Measurements from ENCODE around the gene HYPK.
"Not testable (repeated sequence)": the region's sequence is repeated elsewhere in the genome, so short reads cannot be mapped to it uniquely, and the experiment has no call there.

Gene HYPK

DNA sequence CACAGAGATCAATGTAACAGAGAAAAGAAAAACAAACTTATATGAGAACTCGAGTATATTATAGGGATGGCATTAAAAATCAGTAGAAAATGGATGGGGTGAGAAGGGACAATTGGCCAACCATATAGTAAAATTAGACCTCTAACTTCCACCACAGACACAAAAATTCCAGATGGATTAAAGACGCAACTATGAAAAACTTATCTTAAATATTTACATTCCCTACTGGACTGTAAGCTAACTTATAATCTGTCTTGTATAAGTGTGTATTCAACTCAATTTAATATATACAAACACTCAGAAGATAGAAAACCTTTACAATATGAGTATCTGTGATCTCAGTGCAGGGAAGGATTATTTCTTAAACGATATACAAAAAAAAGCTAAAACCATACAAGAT lies 21.1 kb downstream of the HYPK start:
- TF ChIP-seq, protein P1, sequence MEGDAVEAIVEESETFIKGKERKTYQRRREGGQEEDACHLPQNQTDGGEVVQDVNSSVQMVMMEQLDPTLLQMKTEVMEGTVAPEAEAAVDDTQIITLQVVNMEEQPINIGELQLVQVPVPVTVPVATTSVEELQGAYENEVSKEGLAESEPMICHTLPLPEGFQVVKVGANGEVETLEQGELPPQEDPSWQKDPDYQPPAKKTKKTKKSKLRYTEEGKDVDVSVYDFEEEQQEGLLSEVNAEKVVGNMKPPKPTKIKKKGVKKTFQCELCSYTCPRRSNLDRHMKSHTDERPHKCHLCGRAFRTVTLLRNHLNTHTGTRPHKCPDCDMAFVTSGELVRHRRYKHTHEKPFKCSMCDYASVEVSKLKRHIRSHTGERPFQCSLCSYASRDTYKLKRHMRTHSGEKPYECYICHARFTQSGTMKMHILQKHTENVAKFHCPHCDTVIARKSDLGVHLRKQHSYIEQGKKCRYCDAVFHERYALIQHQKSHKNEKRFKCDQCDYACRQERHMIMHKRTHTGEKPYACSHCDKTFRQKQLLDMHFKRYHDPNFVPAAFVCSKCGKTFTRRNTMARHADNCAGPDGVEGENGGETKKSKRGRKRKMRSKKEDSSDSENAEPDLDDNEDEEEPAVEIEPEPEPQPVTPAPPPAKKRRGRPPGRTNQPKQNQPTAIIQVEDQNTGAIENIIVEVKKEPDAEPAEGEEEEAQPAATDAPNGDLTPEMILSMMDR (IDR thresholded peaks at IDR 0.05; ENCODE audit: low read depth, low read length), result no peak
- no peak for DNase-seq (ENCODE audit: extremely low read depth, low read depth)

DNA sequence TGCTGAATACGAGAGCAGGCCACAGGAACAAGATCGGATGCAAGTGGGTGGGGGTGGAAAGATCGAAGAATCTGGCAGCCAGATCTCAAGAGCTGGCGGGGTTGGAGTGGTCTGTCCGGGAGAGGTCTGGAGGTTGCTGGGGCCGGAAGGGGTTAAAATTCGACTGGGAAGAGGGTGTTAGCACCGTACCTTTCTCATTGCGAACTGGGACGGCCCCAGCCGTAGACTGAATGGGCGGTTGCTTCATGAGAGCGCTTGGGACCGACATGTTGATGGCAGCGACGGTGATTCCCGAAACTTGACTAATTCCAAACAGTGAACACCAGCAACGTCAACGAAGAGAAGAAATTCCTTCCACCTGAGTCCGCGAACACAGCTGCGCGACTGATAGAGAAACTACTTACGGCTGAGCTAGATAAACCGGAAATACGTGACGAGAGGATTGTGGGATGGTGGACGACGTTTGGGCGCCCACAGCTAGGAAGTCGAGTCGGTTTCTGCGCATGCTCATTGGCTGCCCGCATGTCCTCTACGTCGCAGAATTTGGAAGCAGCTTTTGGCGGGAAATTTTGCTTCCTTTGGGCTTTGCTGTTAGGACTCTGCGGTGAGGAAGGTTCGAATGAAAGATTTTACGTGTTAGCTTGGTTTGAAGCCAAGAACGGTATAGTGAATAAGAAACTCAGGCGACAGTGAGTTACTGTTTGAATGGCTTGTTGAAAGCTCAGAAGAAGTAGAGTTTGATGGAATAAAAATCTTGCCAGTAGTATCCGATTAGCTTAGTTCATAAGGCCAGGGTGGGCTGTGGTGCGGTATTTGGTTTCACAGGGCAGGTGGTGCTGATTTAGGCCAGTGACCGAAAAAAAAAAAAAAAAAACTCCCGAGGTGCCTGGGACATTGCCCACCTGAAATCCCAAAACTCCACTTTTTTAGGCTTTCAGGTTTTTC lies 24.2 kb downstream of the HYPK start, which contains the start of gene MFAP1:
TSS of gene MFAP1 (minus strand) at position 389 of the 945 bp plus-strand sequence. CDS start at position 268, 121 bp downstream.
- TF ChIP-seq, protein P1 (IDR thresholded peaks at IDR 0.05; ENCODE audit: low read depth, low read length), result no peak
- DNase-seq (ENCODE audit: extremely low read depth, low read depth), result peak; percentile 94

DNA sequence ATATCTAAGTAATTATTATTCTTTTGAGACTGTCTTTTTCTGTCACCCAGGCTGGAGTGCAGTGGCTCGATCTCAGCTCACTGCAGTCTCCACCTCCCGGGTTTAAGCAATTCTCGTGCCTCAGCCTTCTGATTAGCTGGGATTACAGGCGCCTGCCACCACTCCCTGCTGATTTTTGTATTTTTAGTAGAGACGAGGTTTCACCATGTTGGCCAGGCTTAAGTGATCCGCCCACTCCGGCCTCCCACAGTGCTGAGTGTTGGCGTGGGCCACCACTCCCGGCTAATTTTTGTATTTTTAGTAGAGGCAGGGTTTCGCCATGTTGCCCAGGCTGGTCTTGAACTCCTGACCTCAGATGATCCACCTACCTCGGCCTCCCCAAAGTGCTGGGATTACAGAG lies 24.9 kb downstream of the HYPK start:
- DNase-seq (ENCODE audit: extremely low read depth, low read depth), result not testable (repeated sequence)

DNA sequence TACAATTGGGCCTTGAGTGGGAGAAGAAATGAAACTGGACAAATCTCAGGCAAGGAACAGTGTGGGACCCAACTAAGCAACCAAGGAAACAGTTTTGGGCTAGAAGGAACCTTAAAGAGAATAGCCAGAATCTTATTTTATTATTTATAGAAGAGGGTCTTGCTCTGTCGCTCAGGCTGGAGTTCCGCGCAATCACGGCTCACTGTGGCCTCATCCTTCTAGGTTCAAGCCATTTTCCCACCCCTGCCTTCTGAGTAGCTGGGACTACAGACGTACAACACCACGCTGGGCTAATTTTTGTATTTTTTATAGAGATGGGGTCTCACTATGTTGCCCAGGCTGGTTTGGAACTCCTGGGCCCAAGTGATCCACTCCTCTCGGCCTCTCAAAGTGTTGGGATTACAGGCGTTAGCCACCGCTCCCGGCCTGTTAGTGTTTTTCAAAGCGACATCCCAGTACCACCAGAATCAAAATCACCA lies 25.7 kb downstream of the HYPK start:
- TF ChIP-seq, protein P1 (IDR thresholded peaks at IDR 0.05; ENCODE audit: low read depth, low read length), result no peak
- DNase-seq (ENCODE audit: extremely low read depth, low read depth), result no peak

DNA sequence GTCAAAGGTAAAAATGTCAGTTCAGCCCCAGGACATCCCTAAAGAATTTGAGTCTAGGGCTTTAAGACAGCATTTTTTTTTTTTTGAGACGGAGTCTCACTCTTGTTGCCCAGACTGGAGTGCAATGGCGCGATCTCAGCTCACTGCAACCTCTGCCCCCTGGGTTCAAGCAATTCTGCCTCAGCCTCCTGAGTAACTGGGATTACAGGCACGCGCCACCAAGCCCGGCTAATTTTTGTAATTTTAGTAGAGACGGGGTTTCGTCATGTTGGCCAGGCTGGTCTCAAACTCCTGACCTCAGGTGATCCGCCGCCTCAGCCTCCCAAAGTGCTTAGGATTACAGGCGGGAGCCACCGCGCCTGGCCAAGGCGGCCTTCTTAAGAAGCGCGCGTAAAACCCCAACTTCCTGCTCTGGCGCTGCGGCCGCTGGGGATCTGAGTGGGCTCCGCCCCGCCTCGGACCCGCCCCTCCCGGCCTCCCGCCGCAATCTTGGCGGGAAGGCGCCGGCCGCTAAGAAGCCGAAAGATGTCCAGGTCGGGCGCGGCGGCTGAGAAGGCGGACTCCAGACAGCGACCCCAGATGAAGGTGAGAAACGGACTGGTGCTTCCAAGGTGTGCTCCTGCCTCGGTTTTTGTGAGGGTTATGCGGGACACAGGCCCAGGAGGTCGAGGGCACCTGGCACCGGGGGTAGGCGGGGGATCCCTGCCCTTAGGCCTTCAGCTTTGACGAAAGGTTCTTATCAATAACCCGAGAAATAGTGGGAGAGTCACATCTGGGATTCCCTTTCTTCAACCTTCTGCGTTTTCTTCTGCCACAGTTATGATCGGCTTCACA lies 26.3 kb downstream of the HYPK start, which contains the start of gene WDR76:
TSS of gene WDR76 (plus strand) at position 495 of the 834 bp plus-strand sequence. CDS start at position 526, 31 bp downstream.
- TF ChIP-seq, protein P1 (IDR thresholded peaks at IDR 0.05; ENCODE audit: low read depth, low read length), result no peak
- DNase-seq (ENCODE audit: extremely low read depth, low read depth), result peak; percentile 52

DNA sequence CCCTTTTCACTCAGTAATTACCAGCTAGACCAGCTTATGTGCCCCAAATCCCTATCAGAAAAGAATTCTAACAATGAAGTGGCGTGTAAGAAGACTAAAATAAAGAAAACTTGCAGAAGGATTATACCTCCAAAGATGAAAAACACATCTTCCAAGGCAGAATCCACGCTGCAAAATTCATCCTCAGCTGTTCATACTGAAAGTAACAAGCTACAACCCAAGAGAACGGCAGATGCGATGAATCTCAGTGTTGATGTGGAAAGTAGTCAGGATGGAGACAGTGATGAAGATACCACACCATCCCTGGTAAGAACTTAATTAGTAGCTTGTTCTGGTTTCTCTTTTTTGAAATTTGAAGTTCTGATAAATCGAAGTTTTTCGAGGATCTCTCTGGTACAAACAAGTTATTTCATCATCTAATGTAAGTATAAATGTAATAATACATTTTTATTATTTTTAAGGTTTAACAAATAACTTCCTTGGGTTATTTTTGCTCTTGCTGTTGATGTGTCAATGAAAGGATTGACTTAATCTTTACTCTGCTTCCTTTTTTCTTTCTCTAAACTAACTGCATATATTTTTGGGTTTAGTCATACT lies 27.8 kb downstream of the HYPK start:
- no peak for DNase-seq (ENCODE audit: extremely low read depth, low read depth)
- TF ChIP-seq, protein P1 (IDR thresholded peaks at IDR 0.05; ENCODE audit: low read depth, low read length), result no peak

DNA sequence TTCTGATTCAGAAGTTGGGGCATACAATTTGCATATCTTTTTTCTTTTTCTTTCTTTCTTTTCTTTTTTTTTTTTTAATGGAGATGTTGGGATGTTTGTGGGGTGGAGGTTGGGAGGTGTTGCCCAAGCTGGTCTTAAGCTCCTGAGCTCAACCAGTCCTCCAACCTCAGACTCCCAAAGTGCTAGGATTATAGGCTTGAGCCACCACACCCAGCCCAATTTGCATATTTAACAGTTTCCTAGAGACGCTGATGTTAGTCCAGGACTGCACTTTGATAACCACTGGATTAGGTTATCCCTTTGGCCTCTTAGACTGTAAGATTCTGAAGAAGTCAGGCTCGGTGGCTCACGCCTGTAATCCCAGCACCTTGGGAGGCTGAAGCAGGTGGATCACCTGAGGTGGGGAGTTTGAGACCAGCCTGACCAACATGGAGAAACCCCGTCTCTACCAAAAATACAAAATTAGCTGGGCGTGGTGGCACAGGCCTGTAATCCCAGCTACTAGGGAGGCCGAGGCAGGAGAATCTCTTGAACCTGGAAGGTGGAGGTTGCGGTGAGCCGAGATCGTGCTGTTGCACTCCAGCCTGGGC lies 29.6 kb downstream of the HYPK start:
- DNase-seq (ENCODE audit: extremely low read depth, low read depth), result not testable (repeated sequence)

DNA sequence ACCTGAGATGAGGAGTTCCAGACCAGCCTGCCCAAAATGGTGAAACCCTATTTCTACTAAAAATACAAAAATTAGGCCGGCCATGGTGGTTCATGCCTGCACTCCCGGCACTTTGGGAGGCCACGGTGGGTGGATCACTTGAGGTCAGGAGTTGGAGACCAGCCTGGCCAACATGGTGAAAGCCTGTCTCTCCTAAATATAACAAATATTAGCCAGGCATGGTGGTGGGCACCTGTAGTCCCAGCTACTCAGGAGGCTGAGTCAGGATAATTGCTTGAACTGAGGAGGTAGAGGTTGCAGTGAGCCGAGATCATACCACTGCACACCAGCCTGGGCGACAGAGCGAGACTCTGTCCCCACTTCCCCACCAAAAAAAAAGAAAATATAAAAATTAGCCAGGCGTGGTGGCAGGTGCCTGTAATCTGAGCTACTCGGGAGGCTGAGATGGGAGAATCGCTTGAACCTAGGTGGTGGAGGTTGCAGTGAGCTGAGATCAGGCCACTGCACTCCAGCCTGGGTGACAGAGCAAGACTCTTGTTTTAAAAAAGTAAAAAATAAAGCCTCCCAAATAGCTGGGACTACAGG lies 30.4 kb downstream of the HYPK start:
- not testable (repeated sequence) for DNase-seq (ENCODE audit: extremely low read depth, low read depth)

DNA sequence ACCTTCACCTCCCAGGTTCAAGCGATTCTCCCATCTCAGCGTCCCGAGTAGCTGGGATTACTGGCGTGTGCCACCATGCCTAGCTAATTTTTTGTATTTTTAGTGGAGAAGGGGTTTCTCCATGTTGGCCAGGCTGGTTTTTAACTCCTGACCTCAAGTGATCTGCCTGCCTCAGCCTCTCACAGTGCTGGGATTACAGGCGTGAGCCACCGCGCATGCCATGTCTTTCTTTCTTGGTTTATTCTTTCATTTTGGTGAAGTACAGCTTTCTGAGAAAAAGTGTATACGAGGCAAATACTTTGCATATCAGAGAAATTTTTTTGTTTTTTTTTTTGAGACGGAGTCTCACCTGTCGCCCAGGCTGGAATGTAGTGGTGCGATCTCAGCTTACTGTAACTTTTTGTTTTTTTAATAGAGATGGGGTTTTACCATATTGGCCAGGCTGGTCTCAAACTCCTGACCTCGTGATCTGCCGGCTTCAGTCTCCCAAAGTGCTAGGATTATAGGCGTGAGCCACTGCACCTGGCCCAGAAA lies 31.2 kb downstream of the HYPK start:
- not testable (repeated sequence) for DNase-seq (ENCODE audit: extremely low read depth, low read depth)

DNA sequence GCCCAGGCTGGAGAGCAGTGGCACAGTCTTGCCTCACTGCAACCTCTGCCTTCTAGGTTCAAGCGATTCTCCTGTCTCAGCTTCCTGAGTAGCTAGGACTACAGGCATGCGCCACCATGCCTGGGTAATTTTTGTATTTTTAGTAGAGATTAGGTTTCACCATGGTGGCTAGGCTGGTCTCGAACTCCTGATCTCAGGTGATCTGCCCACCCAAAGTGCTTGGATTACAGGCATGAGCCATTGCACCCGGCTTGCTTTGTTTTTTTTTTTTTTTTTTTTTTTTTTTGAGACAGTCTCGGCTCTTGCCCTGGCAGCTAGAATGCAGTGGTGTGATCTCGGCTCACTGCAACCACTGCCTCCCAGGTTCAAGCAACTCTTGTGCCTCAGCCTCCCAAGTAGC lies 32.1 kb downstream of the HYPK start:
- DNase-seq (ENCODE audit: extremely low read depth, low read depth), result not testable (repeated sequence)

All from AG09319 (cell line).